NCI-H1092 treated with DMSO at 0.1 percent for 48 hours (cell line): ENCODE results near the gene NR4A2.
"Not testable (repeated sequence)": the region's sequence is repeated elsewhere in the genome, so short reads cannot be mapped to it uniquely, and the experiment has no call there.

Experiments
- DNase-seq: peaks from one replicate; lab custom pipeline; 2025; lab: John Stamatoyannopoulos, UW

The NR4A2 gene

DNA sequence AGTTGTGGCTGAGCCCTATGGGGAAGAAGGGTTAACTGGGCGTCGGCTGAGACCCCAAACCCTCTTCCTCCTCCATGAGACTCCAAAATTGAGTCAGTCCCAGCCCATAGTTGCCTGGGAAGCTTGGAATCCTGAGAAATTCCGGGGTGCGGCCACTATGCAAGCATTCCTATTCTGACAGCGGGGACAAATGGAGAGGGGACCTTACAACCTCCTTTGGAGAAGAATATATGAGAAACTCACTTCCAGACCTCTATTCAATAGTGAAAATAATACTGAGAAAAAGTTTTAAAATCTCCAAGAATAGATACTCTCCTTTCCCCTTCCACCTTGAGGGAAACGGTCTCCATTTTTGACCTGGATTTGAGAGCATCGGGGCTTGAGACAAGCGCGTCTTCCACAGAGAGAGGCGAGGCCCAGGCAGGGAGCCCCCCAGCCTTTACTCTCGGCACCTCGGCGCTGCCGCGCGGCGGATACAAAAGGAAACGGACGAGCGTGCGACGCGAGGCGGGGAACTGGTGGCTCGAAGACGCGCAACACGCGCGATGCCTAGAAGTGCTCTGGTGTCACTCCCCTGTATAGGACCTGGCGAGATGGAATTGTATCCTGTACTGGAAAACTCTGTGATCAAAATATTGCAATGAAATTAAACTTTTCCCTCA, 11.1 kb downstream of the NR4A2 start:
- DNase-seq, result no peak

DNA sequence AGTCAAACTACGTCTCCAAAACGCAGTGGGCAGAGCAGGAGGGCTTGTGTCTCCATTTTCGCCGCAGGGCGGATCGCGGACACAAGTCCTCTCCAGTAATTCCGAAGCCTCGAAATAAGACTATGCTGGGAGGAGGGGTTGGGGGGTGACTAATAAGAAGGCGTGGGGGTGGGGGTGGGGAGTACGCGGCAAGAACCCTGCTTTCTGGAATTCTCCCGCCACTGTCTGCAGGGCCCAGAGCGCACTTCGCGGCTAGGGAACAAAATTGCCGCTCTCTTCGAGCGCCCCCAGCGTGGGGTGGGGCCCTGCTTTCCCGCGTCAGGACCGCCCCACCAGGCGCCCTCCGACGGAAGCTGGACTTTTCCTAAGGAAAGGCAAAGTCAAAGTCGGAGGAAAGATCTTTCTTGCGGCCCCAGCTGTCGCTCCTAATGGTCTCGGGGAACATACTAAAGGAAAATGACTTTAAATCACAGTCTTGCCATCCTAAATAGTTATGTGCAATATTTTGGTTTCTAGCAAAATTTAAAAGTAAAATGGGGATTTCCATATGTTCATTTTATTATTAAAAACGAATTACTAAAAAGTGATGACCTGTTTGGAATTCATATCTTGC, 11.9 kb downstream of the NR4A2 start:
- no peak for DNase-seq

DNA sequence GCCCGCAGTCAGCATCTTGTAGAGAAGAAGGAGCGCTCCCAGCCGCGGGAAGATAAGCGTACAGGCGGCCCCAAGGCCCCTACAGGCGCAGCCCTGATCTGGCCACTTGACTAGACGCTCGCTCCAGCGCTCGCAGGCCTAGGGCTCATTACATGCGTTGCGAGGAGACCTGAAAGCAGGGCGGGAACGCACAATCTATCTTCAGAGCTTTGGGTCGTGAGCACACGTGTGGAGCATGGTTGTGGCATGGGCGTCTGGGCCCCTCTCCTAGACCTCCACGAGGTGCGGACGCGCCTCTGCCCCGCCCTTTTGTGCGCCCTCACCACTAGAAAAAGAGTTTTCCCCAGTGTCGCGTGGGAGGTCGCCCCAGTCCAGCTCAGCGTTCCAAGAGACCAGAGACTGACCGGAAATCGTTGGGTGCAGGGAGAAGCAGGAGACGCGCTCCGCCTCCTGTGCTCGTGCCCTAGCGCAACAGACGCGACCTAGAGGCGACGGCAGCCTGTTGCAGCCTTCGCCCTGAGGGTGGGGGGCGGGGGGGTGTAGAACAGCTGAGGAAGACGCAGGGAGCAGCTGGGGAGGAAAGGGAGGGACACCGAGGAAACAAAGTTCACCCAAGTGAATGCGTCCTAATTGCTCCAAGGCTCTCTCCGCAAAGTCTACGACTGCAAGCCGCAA, 12.6 kb downstream of the NR4A2 start:
- no peak for DNase-seq

DNA sequence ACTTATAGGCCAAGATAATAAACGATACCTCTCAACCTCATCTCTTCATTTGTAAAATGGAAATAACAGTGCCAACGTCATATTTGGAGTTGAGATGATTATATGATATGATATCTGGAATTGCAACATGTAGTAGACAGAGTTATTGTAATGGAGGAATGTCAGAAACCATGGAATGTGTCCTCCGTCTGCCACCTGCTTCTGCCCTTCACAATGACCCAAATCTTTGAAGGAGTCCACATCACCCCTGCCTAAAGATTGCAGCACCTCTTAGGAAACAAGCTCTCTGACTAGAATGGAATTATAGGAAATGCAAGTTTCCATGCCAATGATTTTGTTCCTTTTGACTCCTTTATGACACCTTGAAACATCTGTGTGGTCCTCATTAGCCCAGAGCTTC, 14.9 kb downstream of the NR4A2 start:
- DNase-seq, result no peak

DNA sequence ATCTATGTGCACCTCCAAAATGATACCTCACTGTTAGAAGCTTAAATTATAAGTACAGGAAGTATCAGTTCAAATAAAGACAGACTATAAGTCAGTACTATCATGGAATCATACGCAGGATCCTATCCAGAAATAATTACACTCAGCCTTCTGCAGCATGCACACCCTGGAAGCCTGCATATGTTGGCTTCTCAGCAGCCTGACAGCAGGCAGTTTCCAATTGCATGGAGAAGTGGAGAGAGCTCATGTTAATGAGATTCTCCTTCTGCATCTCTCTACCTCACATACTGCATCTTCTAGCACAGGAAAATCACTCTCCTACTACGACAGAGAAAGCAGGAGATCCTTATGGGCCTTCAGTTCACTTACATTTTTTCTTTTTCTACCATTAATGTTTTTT, 20.5 kb downstream of the NR4A2 start:
- DNase-seq, result no peak

DNA sequence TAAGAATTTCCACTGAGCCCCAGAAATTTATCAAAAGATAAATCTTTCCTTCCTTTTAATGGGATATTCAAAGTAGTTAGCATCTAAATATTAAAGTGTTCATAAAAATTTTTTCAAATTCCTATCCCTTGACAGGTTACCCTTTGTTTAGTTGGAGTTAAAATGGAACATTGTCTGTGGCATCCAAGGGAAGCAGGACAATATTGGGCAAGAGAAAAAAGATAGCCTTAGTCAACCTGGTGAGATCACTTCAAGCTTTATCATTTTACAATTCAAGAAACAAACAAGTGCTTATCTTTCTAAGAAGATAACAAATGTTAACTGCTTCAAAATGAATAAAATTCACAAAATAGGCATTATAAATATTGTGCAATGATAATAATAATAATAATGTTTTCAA, 21.7 kb downstream of the NR4A2 start:
- no peak for DNase-seq

DNA sequence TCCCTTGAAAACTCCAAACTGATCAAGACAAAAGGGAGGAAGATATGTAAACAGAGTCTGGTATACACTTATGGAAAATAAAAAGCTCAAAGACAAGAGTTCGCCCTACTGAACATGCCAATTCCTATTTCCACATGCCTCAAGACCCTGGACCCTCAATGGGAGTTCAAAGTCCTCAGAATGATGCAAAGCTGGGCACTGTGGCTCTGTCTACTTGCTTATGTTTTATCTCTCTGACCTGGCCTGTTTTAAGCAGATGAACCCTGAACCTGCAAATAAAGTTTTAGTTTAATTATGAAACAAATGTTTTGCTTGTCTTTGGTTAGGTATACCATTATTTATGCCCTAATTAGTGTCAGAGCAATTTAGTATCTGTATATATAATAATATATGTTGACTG, 22.6 kb downstream of the NR4A2 start:
- DNase-seq, result no peak

DNA sequence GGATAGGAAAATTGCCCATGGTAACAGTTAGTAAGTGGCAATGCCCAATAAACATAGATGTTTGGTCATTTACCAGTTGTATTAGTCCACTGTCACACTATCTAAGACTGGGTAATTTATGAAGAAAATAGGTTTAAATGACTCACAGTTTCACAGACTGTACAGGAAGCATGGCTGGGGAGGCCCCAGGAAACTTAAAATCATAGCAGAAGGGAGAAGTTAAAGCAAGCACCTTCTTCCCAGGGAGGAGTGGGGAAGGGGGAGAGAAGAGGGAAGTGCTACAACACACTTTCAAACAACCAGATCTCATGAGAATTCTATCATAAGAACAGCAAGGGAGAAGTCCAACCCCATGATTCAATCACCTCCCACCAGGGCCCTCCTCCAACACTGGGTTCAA, 23.4 kb downstream of the NR4A2 start:
- DNase-seq, result no peak

DNA sequence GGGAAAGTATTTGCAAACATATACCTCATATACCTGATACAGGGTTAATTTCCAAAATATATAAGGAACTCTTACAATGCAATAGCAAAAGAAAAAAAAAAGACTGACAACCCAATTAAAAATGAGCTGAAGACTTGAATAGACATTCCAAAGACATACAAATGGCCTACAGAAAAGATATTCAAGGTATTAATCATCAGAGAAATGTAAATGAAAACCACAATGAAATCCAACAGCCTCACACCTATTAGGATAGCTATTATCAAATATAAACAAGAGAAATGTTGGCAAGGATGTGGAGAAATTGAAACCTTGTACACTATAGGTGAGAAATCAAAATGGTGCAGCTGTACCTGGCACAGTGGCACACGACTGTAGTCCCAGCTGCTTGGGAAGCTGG, 25.7 kb downstream of the NR4A2 start:
- DNase-seq, result no peak

DNA sequence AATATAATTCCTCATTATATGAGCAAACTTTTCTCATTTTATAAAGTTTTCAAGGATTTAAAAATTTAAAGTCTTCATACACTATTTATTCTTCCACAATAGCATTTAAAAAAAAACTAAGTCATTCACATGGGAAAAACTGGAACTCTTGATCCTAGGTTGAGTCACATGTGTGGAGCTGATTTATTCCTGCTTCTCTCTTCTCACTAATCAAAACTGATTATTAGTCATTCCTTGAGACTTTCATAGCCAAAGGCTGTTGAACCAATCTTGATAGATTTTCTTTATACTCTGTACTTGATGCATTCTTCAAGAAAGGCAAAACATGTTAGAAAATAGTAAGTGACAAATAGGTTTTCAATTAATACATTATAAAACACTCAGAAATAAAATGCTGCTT, 27.4 kb downstream of the NR4A2 start:
- DNase-seq, result no peak

DNA sequence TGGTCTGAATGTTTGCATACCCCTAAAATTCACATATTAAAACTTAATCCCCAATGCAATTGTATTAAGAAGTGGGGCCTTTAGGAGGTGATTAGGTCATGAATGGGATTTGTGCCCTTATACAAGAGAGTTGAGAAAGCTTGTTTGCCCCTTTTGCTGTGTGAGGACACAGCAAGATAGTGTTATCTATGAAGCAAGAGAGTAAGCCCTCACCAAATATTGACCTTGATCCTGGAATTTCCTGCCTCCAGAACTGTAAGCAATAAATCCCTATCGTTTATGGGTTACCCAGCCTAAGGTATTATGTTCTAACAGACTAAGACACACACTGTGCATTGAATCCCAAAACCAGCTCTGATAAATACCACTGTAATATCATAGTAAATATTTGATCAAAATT, 32.2 kb downstream of the NR4A2 start:
- DNase-seq, result no peak

DNA sequence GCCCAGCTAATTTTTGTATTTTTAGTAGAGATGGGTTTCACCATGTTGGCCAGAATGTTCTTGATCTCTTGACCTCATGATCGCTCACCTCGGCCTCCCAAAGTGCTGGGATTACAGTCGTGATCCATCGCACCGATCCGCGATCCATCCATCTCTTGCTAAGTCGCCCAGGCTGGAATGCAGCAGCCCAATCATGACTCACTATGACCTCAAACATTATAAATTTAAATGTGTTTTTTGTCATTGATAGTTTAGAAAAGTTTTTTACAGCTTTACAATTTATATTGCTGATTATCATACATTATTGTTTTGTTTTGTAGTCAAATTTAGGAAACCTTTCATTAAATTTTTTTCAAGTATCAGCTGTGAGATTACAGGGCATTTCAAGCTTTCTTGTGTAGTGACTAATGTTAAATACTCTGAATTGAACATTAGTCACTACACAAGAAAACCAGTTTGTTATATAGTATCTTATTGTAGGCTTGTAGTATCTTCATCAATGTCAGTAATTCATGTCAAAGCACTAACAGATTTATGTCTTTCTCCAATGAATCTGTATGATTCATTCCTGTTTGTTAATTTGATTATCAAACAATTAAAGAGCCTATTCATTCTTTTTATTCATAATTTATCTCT, 37.5 kb downstream of the NR4A2 start:
- DNase-seq, result no peak

DNA sequence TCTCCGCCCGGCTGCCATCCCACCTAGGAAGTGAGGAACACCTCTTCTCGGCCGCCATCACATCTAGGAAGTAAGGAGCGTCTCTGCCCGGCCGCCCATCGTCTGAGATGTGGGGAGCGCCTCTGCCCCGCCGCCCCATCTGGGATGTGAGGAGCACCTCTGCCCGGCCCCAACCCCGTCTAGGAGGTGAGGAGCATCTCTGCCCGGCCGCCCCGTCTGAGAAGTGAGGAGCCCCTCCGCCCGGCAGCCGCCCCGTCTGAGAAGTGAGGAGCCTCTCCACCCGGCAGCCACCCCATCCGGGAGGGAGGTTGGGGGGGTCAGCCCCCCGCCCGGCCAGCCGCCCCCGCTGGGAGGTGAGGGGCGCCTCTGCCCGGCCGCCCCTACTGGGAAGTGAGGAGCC, 39.1 kb downstream of the NR4A2 start:
- not testable (repeated sequence) for DNase-seq

DNA sequence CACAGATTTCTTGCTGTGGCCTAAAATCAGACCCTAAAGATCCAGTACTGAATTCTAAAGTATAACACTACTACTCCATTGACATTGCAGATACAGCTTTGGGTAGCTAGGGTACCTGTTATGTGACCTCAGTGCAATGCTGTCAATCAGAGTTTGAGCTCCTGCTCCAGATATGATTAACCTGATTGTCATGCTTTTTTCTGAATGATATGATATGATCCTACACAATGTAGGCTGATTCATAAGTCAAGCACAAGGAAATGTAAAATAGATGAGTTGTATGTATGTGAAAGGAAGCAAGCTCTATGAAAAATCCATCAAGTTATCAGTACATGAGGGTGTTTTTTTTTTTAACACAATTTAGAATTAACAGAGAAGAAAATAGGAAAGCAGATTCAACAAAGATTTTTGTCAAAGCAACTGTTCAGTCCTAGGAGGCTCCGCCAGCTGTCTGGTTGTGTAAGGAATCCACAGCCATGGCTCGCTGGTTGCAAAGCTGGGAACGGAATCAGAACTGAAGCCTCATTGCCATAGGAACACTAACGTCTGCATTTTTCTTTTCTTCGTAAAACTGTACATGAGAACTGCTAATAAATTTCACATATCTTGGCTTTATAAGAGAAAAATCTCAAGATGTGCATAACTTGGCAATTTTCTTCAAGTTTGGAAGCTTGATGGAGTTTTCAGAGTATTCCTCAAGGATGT, 52.9 kb downstream of the NR4A2 start:
- DNase-seq, result no peak
